NCI-H748 (cell line): Measurements from ENCODE around the gene SENP3.

Experiments used
- DNase-seq: peaks from one replicate; lab custom pipeline; 2025; ENCODE audit not compliant: unreplicated experiment; lab: John Stamatoyannopoulos, UW

The SENP3 gene

DNA sequence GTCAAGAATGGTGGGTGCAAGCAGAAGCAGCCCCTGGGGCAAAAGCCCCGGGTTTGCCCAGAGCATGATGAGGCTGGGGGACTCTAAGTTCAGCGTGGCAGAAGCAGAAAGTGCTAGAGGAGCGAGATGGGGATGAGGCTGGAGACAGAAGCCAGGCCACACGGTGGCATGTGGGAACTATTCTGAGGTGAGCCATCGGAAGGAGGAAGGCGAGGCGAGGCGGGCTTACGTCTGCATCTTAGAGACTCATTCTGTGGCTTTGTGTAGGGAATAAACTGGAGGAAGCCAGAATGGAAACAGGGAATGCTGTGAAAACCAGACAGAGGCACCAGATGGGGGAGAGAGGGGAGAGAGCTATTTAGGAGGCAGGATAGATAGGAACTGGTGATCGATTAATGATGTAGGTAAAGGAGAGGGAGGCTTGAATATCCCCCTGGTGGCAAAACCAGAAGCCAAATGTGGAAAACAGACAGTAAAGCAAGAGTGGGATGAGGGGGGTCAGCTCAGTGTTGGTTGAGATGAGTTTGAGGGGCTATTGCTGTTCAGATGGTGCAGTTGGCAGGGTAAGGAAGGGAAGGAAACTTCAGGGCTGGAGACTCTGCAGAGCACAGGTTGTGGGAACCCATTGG, 6.3 kb upstream of the SENP3 start:
- DNase-seq: no peak

DNA sequence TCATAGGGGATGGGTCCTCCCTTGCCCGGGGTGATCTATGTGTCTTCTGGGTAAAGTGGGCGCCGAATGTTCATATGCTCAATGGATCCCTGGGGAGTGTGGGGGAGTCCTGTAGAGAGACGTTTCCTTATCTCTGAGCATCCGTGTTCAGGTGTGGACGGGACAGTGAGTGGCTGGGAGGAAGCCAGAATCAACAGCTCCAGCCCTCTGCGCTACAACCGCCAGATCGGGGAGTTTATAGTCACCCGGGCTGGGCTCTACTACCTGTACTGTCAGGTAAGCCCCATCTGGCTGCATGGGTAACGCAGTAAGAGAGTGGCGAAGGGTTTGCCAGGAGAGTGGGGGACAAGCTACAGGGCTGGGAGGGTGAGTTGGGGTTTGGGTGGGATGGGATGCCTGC, 5.1 kb upstream of the SENP3 start:
- DNase-seq: no peak

DNA sequence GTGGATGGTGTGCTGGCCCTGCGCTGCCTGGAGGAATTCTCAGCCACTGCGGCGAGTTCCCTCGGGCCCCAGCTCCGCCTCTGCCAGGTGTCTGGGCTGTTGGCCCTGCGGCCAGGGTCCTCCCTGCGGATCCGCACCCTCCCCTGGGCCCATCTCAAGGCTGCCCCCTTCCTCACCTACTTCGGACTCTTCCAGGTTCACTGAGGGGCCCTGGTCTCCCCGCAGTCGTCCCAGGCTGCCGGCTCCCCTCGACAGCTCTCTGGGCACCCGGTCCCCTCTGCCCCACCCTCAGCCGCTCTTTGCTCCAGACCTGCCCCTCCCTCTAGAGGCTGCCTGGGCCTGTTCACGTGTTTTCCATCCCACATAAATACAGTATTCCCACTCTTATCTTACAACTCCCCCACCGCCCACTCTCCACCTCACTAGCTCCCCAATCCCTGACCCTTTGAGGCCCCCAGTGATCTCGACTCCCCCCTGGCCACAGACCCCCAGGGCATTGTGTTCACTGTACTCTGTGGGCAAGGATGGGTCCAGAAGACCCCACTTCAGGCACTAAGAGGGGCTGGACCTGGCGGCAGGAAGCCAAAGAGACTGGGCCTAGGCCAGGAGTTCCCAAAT, 4.5 kb upstream of the SENP3 start:
- DNase-seq: no peak

DNA sequence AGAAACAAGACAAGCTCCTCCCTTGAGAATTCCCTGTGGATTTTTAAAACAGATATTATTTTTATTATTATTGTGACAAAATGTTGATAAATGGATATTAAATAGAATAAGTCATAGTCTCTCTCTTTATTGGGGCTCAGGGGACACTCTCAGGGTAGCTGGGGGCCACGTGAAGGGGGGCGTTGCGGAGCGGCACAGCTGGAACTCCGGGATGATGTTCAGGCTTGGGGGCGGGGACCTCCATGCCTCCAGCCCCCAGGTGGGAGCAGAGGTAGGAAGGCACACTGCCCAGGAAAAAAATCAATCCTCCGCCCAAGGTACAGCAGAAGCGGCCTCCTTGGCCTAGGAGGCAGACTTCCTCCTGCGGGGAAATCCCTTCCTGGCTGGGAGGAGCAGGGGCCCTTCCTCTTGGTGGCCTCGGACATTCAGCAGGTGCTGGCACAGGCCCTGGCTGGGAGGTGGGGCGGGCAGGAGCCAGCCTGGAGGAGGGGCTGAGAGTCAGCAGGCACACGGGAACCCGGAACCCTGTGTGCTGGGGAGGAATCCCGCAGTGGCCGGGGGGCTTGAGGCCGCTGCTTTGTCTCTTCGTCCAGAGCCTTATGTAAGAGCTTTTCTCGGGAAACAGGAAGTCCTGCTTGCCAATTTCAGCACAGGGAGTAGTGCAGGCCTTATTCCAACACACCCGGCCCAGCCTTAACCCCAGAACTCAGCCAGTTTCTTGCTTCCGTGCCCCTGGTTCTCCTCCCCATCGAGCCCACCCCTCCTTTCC, 3.8 kb upstream of the SENP3 start:
- no peak for DNase-seq

DNA sequence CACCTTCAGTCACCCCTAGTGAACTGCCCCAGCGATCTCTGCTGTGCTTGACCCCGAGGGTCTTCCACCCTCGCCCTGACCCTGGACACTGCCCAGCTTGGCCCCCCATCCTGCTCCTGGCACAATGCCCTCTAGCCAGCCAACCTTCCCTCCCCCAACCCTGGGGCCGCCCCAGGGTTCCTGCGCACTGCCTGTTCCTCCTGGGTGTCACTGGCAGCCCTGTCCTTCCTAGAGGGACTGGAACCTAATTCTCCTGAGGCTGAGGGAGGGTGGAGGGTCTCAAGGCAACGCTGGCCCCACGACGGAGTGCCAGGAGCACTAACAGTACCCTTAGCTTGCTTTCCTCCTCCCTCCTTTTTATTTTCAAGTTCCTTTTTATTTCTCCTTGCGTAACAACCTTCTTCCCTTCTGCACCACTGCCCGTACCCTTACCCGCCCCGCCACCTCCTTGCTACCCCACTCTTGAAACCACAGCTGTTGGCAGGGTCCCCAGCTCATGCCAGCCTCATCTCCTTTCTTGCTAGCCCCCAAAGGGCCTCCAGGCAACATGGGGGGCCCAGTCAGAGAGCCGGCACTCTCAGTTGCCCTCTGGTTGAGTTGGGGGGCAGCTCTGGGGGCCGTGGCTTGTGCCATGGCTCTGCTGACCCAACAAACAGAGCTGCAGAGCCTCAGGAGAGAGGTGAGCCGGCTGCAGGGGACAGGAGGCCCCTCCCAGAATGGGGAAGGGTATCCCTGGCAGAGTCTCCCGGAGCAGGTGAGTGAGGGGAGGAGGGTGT, 3.0 kb upstream of the SENP3 start, which contains the start of gene TNFSF13:
TNFSF13 (plus strand) TSS at position 207 of the 776 bp plus-strand sequence; CDS start at position 497, 290 bp downstream.
- no peak for DNase-seq

DNA sequence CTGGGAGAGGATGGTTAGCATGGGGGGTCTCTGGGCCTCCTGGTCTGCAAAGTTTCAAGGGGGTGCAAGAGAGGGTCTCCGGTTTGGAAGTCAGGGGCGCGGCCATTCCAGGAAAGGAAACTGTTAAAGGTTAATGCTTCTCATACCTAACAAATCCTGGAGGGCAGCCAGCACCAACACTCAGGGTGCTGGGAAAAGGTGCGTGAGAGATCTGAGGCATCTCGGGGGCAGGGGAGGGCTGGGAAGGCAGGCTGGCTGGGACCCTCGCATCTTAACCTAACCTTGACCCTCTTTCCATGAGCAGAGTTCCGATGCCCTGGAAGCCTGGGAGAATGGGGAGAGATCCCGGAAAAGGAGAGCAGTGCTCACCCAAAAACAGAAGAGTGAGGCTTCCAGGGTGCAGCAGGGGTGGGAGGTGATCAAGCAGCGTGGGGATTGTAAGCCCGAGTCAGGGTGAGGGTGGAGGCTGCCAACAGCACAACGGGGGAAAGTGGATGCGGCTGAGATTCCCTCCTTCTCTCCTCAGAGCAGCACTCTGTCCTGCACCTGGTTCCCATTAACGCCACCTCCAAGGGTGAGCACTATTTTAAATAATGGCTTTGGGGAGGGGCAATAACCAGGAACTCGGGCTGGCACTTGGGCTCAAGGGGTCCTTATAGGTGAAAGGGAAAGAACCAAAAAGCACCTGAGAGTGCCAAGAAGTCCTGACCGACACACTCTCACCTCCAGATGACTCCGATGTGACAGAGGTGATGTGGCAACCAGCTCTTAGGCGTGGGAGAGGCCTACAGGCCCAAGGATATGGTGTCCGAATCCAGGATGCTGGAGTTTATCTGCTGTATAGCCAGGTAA, 2.2 kb upstream of the SENP3 start:
- no peak for DNase-seq

DNA sequence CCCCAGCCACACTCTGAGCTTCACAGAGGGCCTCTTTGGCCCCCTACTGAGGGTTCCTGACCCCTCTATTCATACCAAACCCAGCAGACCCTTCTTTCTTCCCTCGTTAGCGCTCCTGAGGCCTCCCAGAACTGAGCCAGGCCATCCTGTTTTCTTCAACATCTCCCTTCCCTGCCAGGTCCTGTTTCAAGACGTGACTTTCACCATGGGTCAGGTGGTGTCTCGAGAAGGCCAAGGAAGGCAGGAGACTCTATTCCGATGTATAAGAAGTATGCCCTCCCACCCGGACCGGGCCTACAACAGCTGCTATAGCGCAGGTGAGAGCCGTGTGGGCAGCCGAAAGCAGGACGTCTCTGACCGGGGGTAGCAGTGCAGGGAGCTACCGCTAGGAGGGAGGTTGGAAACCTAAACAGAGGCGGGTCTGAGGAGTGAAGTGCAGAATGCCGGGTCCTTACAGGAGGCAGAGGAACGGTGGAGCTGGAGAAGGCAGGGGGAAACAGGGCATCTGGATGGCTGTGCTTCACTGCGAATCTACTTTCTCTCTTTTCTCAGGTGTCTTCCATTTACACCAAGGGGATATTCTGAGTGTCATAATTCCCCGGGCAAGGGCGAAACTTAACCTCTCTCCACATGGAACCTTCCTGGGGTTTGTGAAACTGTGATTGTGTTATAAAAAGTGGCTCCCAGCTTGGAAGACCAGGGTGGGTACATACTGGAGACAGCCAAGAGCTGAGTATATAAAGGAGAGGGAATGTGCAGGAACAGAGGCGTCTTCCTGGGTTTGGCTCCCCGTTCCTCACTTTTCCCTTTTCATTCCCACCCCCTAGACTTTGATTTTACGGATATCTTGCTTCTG, 1.3 kb upstream of the SENP3 start:
- peak; percentile 62 for DNase-seq

DNA sequence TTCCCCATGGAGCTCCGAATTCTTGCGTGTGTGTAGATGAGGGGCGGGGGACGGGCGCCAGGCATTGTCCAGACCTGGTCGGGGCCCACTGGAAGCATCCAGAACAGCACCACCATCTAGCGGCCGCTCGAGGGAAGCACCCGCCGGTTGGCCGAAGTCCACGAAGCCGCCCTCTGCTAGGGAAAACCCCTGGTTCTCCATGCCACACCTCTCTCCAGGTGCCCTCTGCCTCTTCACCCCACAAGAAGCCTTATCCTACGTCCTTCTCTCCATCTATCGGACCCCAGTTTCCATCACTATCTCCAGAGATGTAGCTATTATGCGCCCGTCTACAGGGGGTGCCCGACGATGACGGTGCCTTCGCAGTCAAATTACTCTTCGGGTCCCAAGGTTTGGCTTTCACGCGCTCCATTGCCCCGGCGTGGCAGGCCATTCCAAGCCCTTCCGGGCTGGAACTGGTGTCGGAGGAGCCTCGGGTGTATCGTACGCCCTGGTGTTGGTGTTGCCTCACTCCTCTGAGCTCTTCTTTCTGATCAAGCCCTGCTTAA, 617 bp upstream of the SENP3 start:
- DNase-seq: peak; percentile 92

DNA sequence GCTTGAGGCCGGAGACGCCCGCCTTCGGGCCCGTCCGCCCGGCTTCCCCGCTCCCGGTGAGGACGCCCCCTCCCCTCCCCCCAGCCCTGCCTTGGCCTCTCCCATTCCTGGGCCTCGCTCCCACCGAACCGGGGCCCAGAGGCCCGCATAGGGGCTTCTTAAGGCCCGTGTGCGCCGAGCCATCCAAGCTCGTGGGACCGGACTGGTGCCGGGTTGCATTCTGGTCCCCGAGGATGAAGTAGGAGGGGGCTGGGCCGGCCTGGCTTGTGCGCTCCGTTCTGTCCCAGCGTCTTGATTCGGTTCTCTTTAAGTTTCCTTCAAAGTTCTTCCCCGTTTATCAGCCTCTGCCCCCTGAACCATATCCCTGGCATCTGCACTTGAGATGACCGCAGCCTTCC, 488 bp downstream of the SENP3 start:
- no peak for DNase-seq

DNA sequence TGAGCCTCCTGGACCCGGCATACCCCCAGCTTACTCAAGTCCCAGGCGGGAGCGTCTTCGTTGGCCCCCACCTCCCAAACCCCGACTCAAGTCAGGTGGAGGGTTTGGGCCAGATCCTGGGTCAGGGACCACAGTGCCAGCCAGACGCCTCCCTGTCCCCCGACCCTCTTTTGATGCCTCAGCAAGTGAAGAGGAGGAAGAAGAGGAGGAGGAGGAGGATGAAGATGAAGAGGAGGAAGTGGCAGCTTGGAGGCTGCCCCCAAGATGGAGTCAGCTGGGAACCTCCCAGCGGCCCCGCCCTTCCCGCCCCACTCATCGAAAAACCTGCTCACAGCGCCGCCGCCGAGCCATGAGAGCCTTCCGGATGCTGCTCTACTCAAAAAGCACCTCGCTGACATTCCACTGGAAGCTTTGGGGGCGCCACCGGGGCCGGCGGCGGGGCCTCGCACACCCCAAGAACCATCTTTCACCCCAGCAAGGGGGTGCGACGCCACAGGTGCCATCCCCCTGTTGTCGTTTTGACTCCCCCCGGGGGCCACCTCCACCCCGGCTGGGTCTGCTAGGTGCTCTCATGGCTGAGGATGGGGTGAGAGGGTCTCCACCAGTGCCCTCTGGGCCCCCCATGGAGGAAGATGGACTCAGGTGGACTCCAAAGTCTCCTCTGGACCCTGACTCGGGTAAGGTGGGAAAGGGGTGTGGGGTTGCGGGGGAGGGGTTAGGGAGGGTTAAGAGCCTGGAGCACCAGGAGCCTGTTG, 1.6 kb downstream of the SENP3 start:
- DNase-seq: no peak

DNA sequence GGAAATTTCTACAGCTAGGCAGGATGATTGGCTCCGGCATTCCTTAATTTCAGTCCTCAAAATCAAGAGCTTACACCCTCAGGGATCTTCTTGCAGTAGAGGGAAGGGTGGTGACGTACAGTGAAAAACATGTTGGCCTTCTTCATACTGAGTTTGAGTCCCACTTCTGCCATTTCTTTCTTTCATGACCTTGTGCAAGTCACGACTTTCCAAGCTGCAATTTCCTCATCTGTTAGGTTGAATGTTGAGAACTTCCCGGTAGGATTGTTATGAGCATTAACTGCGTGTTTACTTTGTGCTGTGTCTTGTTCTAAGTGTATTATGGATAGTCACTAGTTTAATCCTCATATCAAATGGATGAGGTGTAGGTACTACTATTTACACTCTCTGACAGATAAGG, 7.9 kb downstream of the SENP3 start:
- DNase-seq: no peak

DNA sequence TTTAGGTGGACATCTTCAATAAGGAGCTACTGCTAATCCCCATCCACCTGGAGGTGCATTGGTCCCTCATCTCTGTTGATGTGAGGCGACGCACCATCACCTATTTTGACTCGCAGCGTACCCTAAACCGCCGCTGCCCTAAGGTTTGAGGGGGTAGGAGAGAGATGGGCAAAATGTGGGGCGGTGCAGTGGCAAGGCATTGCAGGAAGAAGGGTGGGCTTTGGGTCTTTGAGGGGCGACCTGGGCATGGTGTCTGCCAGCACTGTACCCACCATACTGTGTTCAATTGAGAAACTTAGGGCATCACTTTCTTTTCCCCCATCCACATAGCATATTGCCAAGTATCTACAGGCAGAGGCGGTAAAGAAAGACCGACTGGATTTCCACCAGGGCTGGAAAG, 8.6 kb downstream of the SENP3 start:
- DNase-seq: no peak

DNA sequence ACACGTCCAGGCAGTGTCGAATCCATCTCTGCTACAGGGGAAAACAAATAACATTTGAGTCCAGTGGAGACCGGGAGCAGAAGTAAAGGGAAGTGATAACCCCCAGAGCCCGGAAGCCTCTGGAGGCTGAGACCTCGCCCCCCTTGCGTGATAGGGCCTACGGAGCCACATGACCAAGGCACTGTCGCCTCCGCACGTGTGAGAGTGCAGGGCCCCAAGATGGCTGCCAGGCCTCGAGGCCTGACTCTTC, 10.5 kb downstream of the SENP3 start:
- no peak for DNase-seq

DNA sequence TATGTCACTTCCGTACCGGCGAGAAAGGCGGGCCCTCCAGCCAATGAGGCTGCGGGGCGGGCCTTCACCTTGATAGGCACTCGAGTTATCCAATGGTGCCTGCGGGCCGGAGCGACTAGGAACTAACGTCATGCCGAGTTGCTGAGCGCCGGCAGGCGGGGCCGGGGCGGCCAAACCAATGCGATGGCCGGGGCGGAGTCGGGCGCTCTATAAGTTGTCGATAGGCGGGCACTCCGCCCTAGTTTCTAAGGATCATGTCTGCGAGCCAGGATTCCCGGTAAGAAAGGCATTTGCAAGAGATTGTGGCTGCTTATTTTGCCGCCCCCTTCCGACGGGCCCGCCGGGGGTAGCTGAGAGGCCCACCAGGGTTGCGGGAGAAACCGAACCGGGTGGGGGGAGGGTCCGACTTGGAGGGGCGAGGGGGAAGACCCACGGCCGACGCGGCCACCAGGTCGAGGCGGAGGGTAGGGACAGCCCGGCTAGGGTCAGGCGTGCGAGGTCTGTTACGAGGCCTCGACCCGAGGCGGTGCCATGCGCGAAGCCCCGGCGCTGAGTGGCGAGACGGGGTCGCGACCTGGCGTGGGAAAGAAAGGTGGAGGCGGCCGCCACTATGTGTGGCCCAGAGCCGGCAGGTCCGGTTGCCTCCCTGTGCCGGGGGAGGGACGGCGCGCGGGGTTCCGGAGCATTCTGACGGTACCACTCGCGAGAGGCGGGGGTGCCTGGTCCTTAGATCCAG, 11.0 kb downstream of the SENP3 start:
- DNase-seq: peak; percentile 100

DNA sequence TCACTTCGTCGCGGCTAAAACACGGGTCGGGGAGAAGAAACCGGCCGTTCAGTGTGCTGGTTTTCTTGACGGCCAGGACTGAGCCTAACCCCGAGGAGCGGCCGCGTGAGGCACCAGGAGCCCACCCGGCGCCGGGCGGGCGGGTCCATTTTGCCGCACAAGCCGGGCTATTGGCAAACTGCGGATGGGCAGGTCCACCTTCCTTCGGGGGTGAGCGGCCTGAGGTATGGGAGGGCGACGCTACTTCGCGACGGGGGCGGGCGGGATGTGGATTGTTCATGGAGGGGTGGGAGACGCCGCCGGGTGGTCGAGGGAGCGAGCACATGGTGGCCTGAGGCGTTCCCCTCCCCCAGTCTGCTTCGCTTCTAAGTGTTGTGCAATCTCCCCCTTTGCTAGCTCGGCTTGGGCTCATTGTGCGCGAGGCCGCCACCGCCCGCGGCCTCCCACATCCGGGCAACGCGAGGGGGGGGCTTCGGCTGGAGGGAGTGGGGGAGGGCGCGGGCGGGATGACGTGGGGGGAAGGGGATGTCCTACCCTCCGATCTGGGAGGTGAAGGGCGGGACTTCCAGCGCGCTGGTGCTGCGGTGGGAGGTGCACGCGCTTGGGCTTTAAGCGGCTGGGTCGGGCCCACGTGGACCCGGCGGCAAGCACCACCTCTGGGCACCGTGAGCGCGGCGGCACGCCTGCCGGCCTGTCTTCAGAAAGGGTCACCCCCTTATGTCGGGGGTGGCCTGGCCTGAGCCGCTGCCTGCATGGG, 11.8 kb downstream of the SENP3 start:
- peak; percentile 95 for DNase-seq

DNA sequence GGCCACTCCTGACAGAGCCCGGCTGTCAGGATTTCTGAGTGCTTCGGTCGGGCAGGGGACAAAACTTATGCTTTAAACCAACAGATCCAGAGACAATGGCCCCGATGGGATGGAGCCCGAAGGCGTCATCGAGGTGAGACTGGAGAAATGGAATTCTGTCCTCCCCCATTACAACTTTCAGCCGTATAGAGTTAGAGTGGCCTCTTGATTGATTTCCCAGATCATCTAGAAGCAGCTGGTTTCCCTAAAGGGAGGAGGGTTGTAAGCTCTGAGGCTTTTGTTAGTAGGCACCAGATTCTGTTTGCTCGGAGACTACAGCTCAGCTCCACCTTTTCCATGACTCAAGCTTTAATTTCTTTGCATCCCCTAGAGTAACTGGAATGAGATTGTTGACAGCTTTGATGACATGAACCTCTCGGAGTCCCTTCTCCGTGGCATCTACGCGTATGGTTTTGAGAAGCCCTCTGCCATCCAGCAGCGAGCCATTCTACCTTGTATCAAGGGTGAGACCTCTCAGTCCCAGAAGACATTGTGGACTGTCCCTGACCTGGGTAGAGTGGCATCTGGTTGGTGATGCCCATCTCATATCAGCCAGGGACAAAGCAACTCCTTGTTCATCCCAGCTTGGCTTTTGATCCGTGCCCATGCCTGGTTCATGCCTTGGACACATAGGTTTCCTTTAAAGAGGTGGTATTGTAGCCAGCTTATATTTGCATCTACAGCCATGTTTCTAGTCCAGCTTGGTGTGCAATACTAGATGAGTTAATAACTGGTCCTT, 12.6 kb downstream of the SENP3 start:
- DNase-seq: no peak

DNA sequence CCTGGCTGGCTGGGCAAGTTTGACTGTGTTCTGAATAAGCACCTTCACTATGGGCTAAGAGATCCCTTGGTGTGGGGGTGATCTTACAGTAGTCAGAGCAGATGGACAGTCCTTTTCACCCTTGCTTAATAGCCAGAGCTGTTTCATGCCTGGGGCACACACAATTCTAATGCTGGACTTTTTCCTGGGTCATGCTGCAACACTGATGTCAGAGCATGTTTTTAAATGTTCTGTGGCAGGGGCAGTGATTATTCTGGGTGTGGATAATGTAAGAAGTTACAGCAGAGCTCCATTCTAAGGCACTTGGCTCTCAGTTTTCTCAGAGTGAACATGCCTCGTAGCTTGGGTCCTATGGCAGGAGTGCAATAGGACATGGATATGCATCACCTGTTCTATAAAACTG, 13.8 kb downstream of the SENP3 start:
- DNase-seq: no peak
